ENCODE results near the gene DCANP1. TPM values are rescaled to one million over a fixed set of nuclear protein-coding genes. Genes with fewer than 3 reads are reported as not detected.

Gene DCANP1
- total and polyA plus RNA-seq, 9 of the 15 experiments (the other 6 are each of a cell fraction or from before 2014, with no cell fraction given) = not detected

- no peak for TF ChIP-seq TAF9B (IDR thresholded peaks at IDR 0.05; ENCODE audit: partially characterized antibody)
- no peak for TF ChIP-seq ZNF133 (CRISPR knock-in tag; IDR thresholded peaks at IDR 0.05)
- no peak for TF ChIP-seq HDAC6 (IDR thresholded peaks at IDR 0.05; ENCODE audit: low read depth, low read length)
- no peak for TF ChIP-seq ZNF57 (CRISPR knock-in tag; IDR thresholded peaks at IDR 0.05)
Observed at GRCh38 chr5:135422419-135422818, 24.7 kb downstream of the DCANP1 start (continued).

- intact Hi-C loops (cut with micrococcal nuclease) = no loop called here
- in situ Hi-C loops (cut with MboI) = no loop called here
- no peak for TF ChIP-seq TSHZ1 (CRISPR knock-in tag; IDR thresholded peaks at IDR 0.05)
- TF ChIP-seq ZNF639 (CRISPR knock-in tag; conservative IDR thresholded peaks at IDR 0.05 in 1 of 2, IDR thresholded peaks at IDR 0.05 in 1 of 2) = no peak
- TF ChIP-seq, protein P1, sequence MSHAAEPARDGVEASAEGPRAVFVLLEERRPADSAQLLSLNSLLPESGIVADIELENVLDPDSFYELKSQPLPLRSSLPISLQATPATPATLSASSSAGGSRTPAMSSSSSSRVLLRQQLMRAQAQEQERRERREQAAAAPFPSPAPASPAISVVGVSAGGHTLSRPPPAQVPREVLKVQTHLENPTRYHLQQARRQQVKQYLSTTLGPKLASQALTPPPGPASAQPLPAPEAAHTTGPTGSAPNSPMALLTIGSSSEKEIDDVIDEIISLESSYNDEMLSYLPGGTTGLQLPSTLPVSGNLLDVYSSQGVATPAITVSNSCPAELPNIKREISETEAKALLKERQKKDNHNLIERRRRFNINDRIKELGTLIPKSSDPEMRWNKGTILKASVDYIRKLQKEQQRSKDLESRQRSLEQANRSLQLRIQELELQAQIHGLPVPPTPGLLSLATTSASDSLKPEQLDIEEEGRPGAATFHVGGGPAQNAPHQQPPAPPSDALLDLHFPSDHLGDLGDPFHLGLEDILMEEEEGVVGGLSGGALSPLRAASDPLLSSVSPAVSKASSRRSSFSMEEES (CRISPR knock-in tag; IDR thresholded peaks at IDR 0.05) = no peak
- no peak for TF ChIP-seq POLR2H (tag; IDR thresholded peaks at IDR 0.05; ENCODE audit: low read depth)
- no peak for TF ChIP-seq SREBF2 (CRISPR knock-in tag; IDR thresholded peaks at IDR 0.05)
- no peak for TF ChIP-seq ZBTB33 (CRISPR knock-in tag; IDR thresholded peaks at IDR 0.05)
- no peak for TF ChIP-seq DIDO1 (tag; IDR thresholded peaks at IDR 0.05; ENCODE audit: low read depth)
- TF ChIP-seq BCOR (IDR thresholded peaks at IDR 0.05) = no peak
- TF ChIP-seq MAFK (IDR thresholded peaks at IDR 0.05; ENCODE audit: low read length) = no peak
Observed at GRCh38 chr5:135417083-135417482, 30.1 kb downstream of the DCANP1 start.

More at GRCh38 chr5:135417083-135417482, 30.1 kb downstream of the DCANP1 start:
- no TSS peak for BruUV-seq (replicated peaks)
- no peaks in the 10 kb centered on the region; a peak in 1 of 5 replicates for H3K27me3 ChIP-seq (ENCODE audit: control insufficient read depth in 2 of 2, insufficient read depth in 2 of 2, low read length in 2 of 2)
- no peak for FAIRE-seq
- DNase-seq (ENCODE audit: extremely low read depth in 1 of 4, low spot score in 3 of 4) = no peak
- no peaks in the 10 kb centered on the region for H3K9me1 ChIP-seq (ENCODE audit: control insufficient read depth, insufficient read depth, low read length)
- no peak overlapping the region for H3K4me2 ChIP-seq (ENCODE audit: insufficient read depth, low read length)
- ChIA-PET POLR2A (interaction anchor here (1.5 kb wide), 1 partner anchor 9 kb away, joined by 3 read pairs; no protein-coding TSS in a partner anchor), CTCF (ENCODE audit: low intra/inter-chr PET ratio) (no interaction called here)
- no peak overlapping the region for H3K4me3 ChIP-seq
- no peaks in the 10 kb centered on the region for H4K20me1 ChIP-seq (replicated peaks; ENCODE audit: control insufficient read depth, insufficient read depth, low read length)
- H3K9me3 ChIP-seq (replicated peaks; ENCODE audit: control insufficient read depth, insufficient read depth, low read depth, low read length) = no peaks in the 10 kb centered on the region
- H3K36me3 ChIP-seq (ENCODE audit: control insufficient read depth, insufficient read depth, low read length) = no peaks in the 10 kb centered on the region
- H3K27ac ChIP-seq (ENCODE audit: extremely low read depth, low read depth, low read length) = no peak overlapping the region
- ATAC-seq = no peak
- H2AFZ ChIP-seq (ENCODE audit: low read depth, low read length) = no peak overlapping the region
- no peak overlapping the region for H3K9ac ChIP-seq (ENCODE audit: insufficient read depth in 1 of 2, low read depth in 2 of 2, low read length in 2 of 2)
- no peaks in the 10 kb centered on the region for H3K4me1 ChIP-seq (replicated peaks in 1 of 2; ENCODE audit: control insufficient read depth in 2 of 2, insufficient read depth in 2 of 2, low read length in 2 of 2)
- H3K79me2 ChIP-seq (ENCODE audit: control insufficient read depth, insufficient read depth, low read length) = no peaks in the 10 kb centered on the region
